K562 (cell line): ENCODE data around the gene NLRP6.

Experiments
- FOXK2 ChIP-seq, 2 experiments: fragments of 450-650 bp; IDR thresholded peaks in 1 of 2; conservative IDR thresholded peaks in 1 of 2; 2 replicates each; pipeline ENCODE4 v1.6.1; 2016; ENCODE audit warnings: low read depth in 2 of 2, mild to moderate bottlenecking in 1 of 2
- PHB2 ChIP-seq: fragments of 450-650 bp; IDR thresholded peaks from 2 replicates; pipeline ENCODE4 v1.6.1; 2017; ENCODE audit warnings: low read depth
- POLR2A ChIP-seq: fragments of 450-650 bp; conservative IDR thresholded peaks from 2 replicates; pipeline ENCODE4 v1.6.1; 2016
- ZC3H8 ChIP-seq: fragments of 450-650 bp; IDR thresholded peaks from 2 replicates; pipeline ENCODE4 v1.6.1; 2017

GRCh38 chr11:285021-285893 is 7.0 kb downstream of the NLRP6 start:
- TF ChIP-seq PHB2 (no peak), FOXK2 (conservative IDR thresholded peaks at IDR 0.05 in 1 of 2, IDR thresholded peaks at IDR 0.05 in 1 of 2; ENCODE audit: low read depth in 2 of 2) (no peak), POLR2A (no peak), ZC3H8 (no peak)
